ENCODE data around the gene LPCAT1.

DNA sequence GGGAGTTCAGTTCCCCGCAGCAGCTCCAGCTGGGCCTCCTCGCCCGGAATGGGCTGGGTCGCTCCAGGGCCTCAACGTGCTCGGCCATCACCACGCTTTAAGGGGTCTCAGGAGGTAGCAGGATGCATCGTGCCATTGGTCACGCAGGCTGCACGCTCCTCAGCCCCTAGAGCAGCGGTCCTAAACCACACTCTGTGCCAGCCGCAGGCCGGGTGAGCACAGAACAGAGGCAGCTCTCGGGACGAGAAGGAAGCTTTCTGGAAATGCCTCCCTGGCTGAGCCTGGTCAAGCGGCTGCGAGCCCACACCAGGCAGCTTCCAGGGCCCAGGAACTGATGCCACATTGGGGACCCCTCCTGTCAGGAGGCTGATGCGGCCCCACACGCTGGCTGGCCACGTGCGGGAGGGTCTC lies 39.3 kb upstream of the LPCAT1 start:
- TF ChIP-seq CTCF (IDR thresholded peaks at IDR 0.05) (no peak), EP300 (IDR thresholded peaks at IDR 0.05) (no peak), POLR2A (IDR thresholded peaks at IDR 0.05) (no peak)

Data from tibial nerve (tissue), 4 donors.